SK-N-MC (cell line): ENCODE data around the gene FBXO4.

Experiments used
- DNase-seq: peaks from one replicate; pipeline ENCODE4 v3.0.0-alpha.2; 2011; ENCODE audit warnings: low read depth, low spot score
- H3K27ac ChIP-seq: fragments of 200-600 bp; sonication (generic); 2 replicates; pipeline ENCODE4 v1.5.1; 2016; ENCODE audit warnings: mixed run types
- H3K36me3 ChIP-seq: fragments of 200-600 bp; sonication (generic); 2 replicates; pipeline ENCODE4 v1.6.1; 2017; ENCODE audit warnings: antibody characterized with exemption, low read length, mixed read lengths; ENCODE audit not compliant: insufficient read depth
- H3K4me3 ChIP-seq: fragments of 200-600 bp; sonication (generic); 2 replicates; pipeline ENCODE4 v1.5.1; 2016
- H3K9ac ChIP-seq: fragments of 200-600 bp; sonication (generic); 2 replicates; pipeline ENCODE4 v1.8.0; 2017; ENCODE audit warnings: mixed run types, mixed read lengths; ENCODE audit not compliant: insufficient read length
- H3K9me3 ChIP-seq: fragments of 200-600 bp; sonication (generic); 2 replicates; pipeline ENCODE4 v1.6.1; 2017; ENCODE audit warnings: low read depth, mild to moderate bottlenecking, antibody characterized with exemption, low read length, moderate library complexity, mixed read lengths
- EZH2 ChIP-seq: fragments of 200-600 bp; sonication (generic); IDR thresholded peaks from one replicate; pipeline ENCODE4 v1.6.1; 2017; ENCODE audit warnings: antibody characterized with exemption
- FOXP2 ChIP-seq: optimal IDR thresholded peaks from 2 replicates; pipeline ENCODE3; 2011; ENCODE audit warnings: mild to moderate bottlenecking, moderate library complexity; ENCODE audit not compliant: insufficient read depth; ENCODE audit errors: extremely low read length, control extremely low read depth
- POLR2AphosphoS5 ChIP-seq: IDR thresholded peaks from 2 replicates; pipeline ENCODE4 v1.6.1; 2012; ENCODE audit warnings: mild to moderate bottlenecking, low read depth, low read length, borderline replicate concordance

The FBXO4 gene

GRCh38 chr5:41908374-41909079 lies 16.6 kb upstream of the FBXO4 start:
- TF ChIP-seq POLR2AphosphoS5 (no peak), FOXP2 (no peak), EZH2 (no peak)
- H3K36me3 ChIP-seq = peaks cover 56% of the 10 kb centered on the region
- no peak overlapping the region for H3K4me3 ChIP-seq
- H3K9ac ChIP-seq = no peak overlapping the region
- H3K9me3 ChIP-seq = no peaks in the 10 kb centered on the region
- H3K27ac ChIP-seq = no peak overlapping the region
- no peak for DNase-seq

GRCh38 chr5:41918105-41918504 lies 7.0 kb upstream of the FBXO4 start:
- Histone ChIP-seq H3K4me3 (no peak overlapping the region), H3K27ac (no peak overlapping the region), H3K9ac (no peak overlapping the region), H3K36me3 (peaks cover 78% of the 10 kb centered on the region), H3K9me3 (no peaks in the 10 kb centered on the region)
- no peak for DNase-seq
- TF ChIP-seq FOXP2 (no peak), POLR2AphosphoS5 (no peak)

DNA sequence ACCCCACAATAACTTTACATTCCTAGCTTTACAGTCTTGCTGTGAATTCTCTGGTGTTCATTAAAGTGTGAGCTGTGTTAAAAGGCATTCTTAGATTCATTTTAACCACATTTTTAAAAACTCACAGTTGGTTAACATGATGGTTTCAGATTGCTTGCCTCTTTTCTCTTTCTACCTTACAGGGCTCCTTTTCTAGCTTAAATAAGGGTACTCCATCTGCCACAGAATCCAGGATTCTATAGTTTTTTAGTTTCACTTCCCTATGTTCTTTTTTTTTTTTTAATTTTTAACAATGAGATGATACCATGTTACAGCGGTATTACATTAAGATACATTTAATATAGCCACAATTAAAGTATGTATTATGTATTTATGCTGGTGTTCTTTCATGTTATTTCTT lies 3.9 kb upstream of the FBXO4 start:
- peaks cover 56% of the 10 kb centered on the region for H3K36me3 ChIP-seq
- TF ChIP-seq POLR2AphosphoS5 = no peak
- no peak for TF ChIP-seq FOXP2
- TF ChIP-seq EZH2 = no peak
- DNase-seq = no peak
- no peaks in the 10 kb centered on the region for H3K9me3 ChIP-seq
- no peak overlapping the region for H3K4me3 ChIP-seq
- H3K9ac ChIP-seq = no peak overlapping the region
- 0 out of 2 replicates have a peak overlapping the region, but pooled peaks have one; percentile 42 for H3K27ac ChIP-seq

DNA sequence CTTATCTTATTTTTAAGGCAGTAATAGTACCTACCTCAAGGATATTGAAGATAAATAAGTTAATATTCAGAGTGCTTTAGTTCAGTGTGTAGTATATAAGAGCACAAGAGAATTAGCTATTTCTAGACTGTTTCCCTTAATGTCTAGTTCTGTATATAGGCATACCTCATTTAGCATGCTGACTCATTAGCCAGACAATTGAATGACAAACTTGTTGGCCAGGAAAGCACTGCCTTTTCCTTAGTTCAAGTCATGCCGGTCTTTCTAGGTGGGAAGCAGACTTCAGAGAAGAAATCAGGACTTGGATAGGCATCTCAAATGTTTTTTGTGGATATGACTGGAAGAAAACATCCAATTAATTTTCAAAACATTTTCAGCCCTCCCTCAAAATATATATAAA lies 3.2 kb upstream of the FBXO4 start:
- TF ChIP-seq EZH2 (no peak), FOXP2 (no peak), POLR2AphosphoS5 (no peak)
- H3K9ac ChIP-seq = no peak overlapping the region
- peak overlapping the region; percentile 46; the same call in 1 of the 2 replicates for H3K27ac ChIP-seq
- no peaks in the 10 kb centered on the region for H3K9me3 ChIP-seq
- H3K4me3 ChIP-seq = no peak overlapping the region
- no peak for DNase-seq
- H3K36me3 ChIP-seq = peaks cover 50% of the 10 kb centered on the region

DNA sequence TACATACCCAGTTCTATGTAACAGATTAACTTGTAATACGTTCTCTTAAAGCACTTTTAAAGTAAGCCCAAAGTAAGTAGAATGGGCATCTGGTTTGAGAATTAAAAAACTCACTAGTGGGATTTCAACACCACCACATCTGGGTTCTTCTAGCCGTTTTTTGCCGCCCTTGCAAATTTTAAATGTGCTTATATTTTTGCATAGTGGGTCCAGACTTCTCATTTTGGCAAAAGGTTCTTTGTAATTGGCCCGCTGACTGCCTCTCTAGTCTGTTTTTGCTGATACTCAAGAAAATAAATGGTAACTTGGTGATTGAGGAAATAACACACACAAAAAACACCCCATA lies 582 bp upstream of the FBXO4 start:
- peak overlapping the region; percentile 84 for H3K9ac ChIP-seq
- no peak for DNase-seq
- peak overlapping the region; percentile 75 for H3K4me3 ChIP-seq
- no peak for TF ChIP-seq POLR2AphosphoS5
- peak overlapping the region; percentile 60 for H3K27ac ChIP-seq
- no peaks in the 10 kb centered on the region for H3K9me3 ChIP-seq
- peaks cover 24% of the 10 kb centered on the region for H3K36me3 ChIP-seq

GRCh38 chr5:41925555-41925951 lies 472 bp downstream of the FBXO4 start:
- Histone ChIP-seq H3K36me3 (peaks cover 13% of the 10 kb centered on the region), H3K9me3 (no peaks in the 10 kb centered on the region), H3K27ac (no peak overlapping the region), H3K4me3 (peak overlapping the region; percentile 75), H3K9ac (peak overlapping the region; percentile 84)
- no peak for DNase-seq
- TF ChIP-seq EZH2 = no peak
- TF ChIP-seq POLR2AphosphoS5 = no peak
- no peak for TF ChIP-seq FOXP2

DNA sequence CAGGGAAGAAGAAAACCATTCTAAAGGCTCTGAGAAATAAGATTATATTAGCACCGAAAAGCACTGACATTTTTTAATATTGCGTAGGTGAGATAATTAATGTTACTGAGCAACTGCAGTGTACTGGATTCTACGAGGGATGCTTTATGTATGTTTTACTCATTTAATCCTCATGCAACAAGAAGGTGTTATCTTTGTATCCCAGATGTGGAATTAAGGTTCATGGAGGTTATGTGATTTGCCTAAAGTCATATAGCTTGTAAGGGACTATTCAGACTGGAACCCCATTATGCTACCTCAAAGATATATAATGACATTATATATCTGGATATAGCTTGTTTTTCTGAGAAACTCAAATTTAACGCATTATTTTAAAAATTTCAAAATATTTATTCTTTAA lies 2.5 kb downstream of the FBXO4 start:
- Histone ChIP-seq H3K27ac (no peak overlapping the region), H3K4me3 (no peak overlapping the region), H3K9ac (no peak overlapping the region), H3K9me3 (no peaks in the 10 kb centered on the region), H3K36me3 (peaks cover 9% of the 10 kb centered on the region; the same call in 1 of the 2 replicates)
- no peak for DNase-seq
- no peak for TF ChIP-seq FOXP2

DNA sequence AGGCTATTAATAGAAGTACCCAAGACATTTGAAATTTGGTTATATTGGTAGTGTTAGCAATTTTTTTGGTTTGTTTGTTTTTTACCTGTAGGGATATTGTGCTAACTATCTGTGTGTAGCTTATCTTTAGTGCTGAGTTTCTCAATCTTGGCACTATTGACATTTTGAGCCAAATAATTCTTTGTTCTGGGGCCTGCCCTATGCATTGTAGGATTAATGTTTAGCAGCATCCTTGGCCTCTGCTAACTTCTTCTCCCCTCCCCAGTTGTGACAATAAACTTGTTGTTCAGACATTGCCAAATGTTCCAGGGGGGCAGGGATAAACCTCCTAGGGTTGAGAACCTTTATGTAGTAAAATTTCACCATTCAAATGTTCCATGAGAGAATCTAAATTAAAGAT lies 4.0 kb downstream of the FBXO4 start:
- Histone ChIP-seq H3K9me3 (no peaks in the 10 kb centered on the region), H3K27ac (no peak overlapping the region), H3K9ac (no peak overlapping the region), H3K4me3 (no peak overlapping the region), H3K36me3 (no peaks in the 10 kb centered on the region)
- TF ChIP-seq POLR2AphosphoS5 = no peak
- TF ChIP-seq FOXP2 = no peak
- no peak for TF ChIP-seq EZH2
- no peak for DNase-seq

- Histone ChIP-seq H3K27ac (no peak overlapping the region), H3K9ac (no peak overlapping the region), H3K9me3 (no peaks in the 10 kb centered on the region), H3K36me3 (no peaks in the 10 kb centered on the region), H3K4me3 (no peak overlapping the region)
- TF ChIP-seq FOXP2 (no peak), EZH2 (no peak), POLR2AphosphoS5 (no peak)
- no peak for DNase-seq
These were observed 7.7 kb downstream of the FBXO4 start for GRCh38 chr5:41932770-41933169.

DNA sequence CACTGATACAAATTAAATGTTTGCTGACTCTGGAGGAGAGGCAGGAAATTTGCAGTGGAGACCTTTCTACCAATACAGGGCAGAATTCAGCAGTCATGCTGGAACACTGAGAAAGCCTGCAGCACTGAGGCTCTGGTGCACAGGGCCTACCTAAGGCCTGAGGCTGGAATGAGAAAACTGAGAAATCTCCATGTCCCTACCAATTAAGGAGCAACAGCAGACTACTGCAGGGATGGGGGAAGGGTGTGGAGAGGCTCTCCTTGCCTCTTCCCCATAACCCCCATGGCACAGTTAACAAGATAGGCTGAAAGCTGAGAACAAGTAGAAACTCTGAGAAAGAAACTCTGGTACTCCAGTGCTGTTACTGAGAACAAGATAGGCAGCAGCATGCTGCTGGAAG lies 10.5 kb downstream of the FBXO4 start:
- TF ChIP-seq POLR2AphosphoS5 = no peak
- TF ChIP-seq EZH2 = no peak
- no peak for TF ChIP-seq FOXP2
- Histone ChIP-seq H3K9ac (peak overlapping the region; percentile 29), H3K4me3 (peak overlapping the region; percentile 54), H3K9me3 (no peaks in the 10 kb centered on the region), H3K36me3 (no peaks in the 10 kb centered on the region), H3K27ac (peak overlapping the region; percentile 77)
- DNase-seq = no peak
